Suprapubic skin (tissue), 4 donors: Measurements from ENCODE around the gene ZC3H4.

Source experiments
- EP300 ChIP-seq: sonication (generic); formaldehyde crosslinking; IDR thresholded peaks from one replicate; pipeline ENCODE4 v1.6.1; 2017; ENCODE audit warnings: antibody characterized with exemption
- POLR2A ChIP-seq, 2 donors: fragments of 450-650 bp; IDR thresholded peaks; one replicate each; pipeline ENCODE4 v1.6.1; 2017; ENCODE audit warnings: antibody characterized with exemption in 2 of 2, mild to moderate bottlenecking in 2 of 2, moderate library complexity in 2 of 2
- POLR2AphosphoS5 ChIP-seq, 3 donors: sonication (generic); formaldehyde crosslinking; IDR thresholded peaks; one replicate each; pipeline ENCODE4 v1.6.1; 2017; ENCODE audit warnings: antibody characterized with exemption in 3 of 3
- TF ChIP-seq, protein P1 (sequence below), 2 donors: fragments of 200-600 bp in 1 of 2; fragments of 450-650 bp in 1 of 2; sonication (generic) in 1 of 2; IDR thresholded peaks; one replicate each; pipeline ENCODE4 v1.5.1; 2016 to 2019; ENCODE audit warnings: antibody characterized with exemption in 2 of 2, mild to moderate bottlenecking in 1 of 2, moderate library complexity in 1 of 2

DNA sequence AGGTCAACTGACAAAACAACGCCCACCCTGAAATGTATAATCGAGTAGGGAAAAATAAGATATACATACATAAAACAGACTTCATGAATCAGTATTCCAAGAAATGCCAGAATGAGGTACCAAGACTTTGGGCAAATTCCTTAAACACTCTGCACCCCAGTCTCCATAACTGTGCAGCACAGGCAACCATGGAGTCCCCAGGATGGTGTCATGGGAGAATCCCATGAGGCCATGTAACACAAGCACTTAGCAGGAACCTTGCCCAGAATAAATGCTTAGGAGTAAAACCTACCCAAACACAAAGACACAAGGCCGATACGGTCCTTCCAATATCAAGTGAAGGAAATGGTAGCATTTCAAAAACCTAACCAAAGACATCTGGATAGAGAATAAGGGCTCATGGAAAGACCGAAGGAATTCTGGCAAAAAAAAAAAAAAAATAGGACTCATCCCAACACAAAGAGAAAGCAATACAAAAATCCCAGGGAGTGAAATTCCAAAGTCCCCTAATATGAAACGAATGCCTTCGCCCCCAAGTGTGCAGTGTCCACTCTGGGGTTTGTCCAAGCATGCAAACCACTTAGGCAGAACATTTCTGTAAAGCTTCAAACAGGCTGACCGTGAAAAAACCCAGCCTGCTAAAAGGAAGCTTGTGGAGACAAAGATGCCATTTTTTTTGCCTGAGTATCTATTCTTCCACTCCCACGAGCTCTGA, 11.1 kb downstream of the ZC3H4 start:
- TF ChIP-seq, protein P1, sequence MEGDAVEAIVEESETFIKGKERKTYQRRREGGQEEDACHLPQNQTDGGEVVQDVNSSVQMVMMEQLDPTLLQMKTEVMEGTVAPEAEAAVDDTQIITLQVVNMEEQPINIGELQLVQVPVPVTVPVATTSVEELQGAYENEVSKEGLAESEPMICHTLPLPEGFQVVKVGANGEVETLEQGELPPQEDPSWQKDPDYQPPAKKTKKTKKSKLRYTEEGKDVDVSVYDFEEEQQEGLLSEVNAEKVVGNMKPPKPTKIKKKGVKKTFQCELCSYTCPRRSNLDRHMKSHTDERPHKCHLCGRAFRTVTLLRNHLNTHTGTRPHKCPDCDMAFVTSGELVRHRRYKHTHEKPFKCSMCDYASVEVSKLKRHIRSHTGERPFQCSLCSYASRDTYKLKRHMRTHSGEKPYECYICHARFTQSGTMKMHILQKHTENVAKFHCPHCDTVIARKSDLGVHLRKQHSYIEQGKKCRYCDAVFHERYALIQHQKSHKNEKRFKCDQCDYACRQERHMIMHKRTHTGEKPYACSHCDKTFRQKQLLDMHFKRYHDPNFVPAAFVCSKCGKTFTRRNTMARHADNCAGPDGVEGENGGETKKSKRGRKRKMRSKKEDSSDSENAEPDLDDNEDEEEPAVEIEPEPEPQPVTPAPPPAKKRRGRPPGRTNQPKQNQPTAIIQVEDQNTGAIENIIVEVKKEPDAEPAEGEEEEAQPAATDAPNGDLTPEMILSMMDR (IDR thresholded peaks at IDR 0.05) = no peak
- TF ChIP-seq POLR2A (IDR thresholded peaks at IDR 0.05) = no peak
- no peak for TF ChIP-seq POLR2AphosphoS5 (IDR thresholded peaks at IDR 0.05)
- no peak for TF ChIP-seq EP300
